GM19099 (cell line): ENCODE measurements around the gene RETNLB.

ENCODE experiments used
- POLR2A ChIP-seq: IDR thresholded peaks from 3 replicates; pipeline ENCODE4 v1.6.1; 2011; ENCODE audit warnings: low read depth; ENCODE audit not compliant: insufficient read length; ENCODE audit errors: extremely low read depth

Gene RETNLB

GRCh38 chr3:108719178-108719806, 37.9 kb downstream of the RETNLB start:
- no peak for TF ChIP-seq POLR2A

- no peak for TF ChIP-seq POLR2A
Measured at GRCh38 chr3:108718454-108718853, 38.8 kb downstream of the RETNLB start.

- TF ChIP-seq POLR2A = no peak
Measured at GRCh38 chr3:108713816-108714215, 43.4 kb downstream of the RETNLB start.

DNA sequence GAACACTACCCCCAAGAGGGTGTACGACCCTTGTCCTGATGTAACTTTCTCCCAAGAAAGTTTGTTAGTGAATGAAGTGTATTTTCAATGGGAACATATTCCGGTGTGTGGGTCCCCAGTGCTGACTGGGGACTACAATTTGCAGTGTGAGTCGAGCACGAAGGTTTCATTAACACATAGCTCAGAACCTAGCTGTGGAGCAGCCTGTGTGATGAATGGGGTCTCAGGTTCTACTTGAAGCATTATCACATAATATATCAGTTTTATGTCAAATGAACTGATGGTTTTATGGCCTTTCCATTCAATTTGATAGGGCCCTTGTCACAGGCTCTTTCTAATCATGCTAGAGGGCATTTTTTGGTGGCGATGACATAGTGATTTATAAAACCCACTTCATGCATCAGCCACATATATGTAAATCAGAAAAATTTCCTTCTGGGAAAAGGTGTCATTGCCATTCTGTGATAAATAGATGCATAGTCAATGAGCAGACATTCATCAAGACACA, 44.1 kb downstream of the RETNLB start:
- TF ChIP-seq POLR2A = no peak
